Aorta (tissue), 5 donors: ENCODE results near the gene STAT4. TPM values are rescaled to one million over a fixed set of nuclear protein-coding genes. Genes with fewer than 3 reads are reported as not detected.

Source experiments
- ATAC-seq: fragments of 200-7000 bp; cut with Tn5 transposase; one replicate; pipeline ENCODE4 v1.9.1; 2022; ENCODE audit warnings: moderate library complexity; ENCODE audit not compliant: low FRiP score
- DNase-seq, 2 donors: peaks; one replicate each; pipeline ENCODE4 v3.0.0-alpha.2; 2020
- H3K27ac ChIP-seq, 2 donors: one replicate each; pipeline ENCODE4 v1.5.1; 2013; ENCODE audit warnings: low read length in 2 of 2, mild to moderate bottlenecking in 2 of 2, moderate library complexity in 2 of 2, control low read depth in 1 of 2, inconsistent platforms in 1 of 2, low read depth in 1 of 2
- H3K27me3 ChIP-seq, 2 donors: one replicate each; pipeline ENCODE4 v1.6.1; 2013; ENCODE audit warnings: control low read depth in 1 of 2, low read length in 1 of 2, mild to moderate bottlenecking in 1 of 2, moderate library complexity in 1 of 2; ENCODE audit not compliant: insufficient read depth in 2 of 2, control insufficient read depth in 1 of 2
- H3K36me3 ChIP-seq, 2 donors: one replicate each; pipeline ENCODE4 v1.6.1; 2013; ENCODE audit warnings: control low read depth in 1 of 2, low read length in 1 of 2, mild to moderate bottlenecking in 1 of 2; ENCODE audit not compliant: insufficient read depth in 2 of 2, control insufficient read depth in 1 of 2
- H3K4me1 ChIP-seq, 2 donors: one replicate each; pipeline ENCODE4 v1.6.1; 2013; ENCODE audit warnings: low read length in 2 of 2, control low read depth in 1 of 2, mild to moderate bottlenecking in 1 of 2, moderate library complexity in 1 of 2; ENCODE audit not compliant: insufficient read depth in 2 of 2, control insufficient read depth in 1 of 2
- H3K4me3 ChIP-seq, 2 donors: one replicate each; pipeline ENCODE4 v1.5.1; 2013; ENCODE audit warnings: low read length in 2 of 2, control low read depth in 1 of 2, mild to moderate bottlenecking in 1 of 2
- H3K9me3 ChIP-seq: one replicate; pipeline ENCODE4 v1.6.1; 2013; ENCODE audit warnings: mild to moderate bottlenecking, low read length; ENCODE audit not compliant: control insufficient read depth
- WGBS, 2 donors: extraction: QIAGEN DNeasy Blood & Tissue Kit; methylation state at CpG; one replicate each; pipeline ENCODE4 v1.1.7; 2013; 5-methylcytosine and 5-hydroxymethylcytosine counted together
- intact Hi-C, 2 donors: fragments of 100-400 bp; cut with DNase I; formaldehyde crosslinking; loops; one replicate each; pipeline versions ENCODE4 v1.14.2 to v1.15.0; 2022
- polyA plus RNA-seq, 2 donors: library from polyadenylated mRNA; stranded (reverse); fragments of 200-250 nt; gene quantifications; one replicate each; pipeline ENCODE4 v1.2.3, GENCODE V29; 2013
- total RNA-seq, 2 donors: library from RNA; stranded (reverse); fragmentation: NEBNext Ultra II Directional; extraction: Animal tissue kit (Norgen Biotek cat#: 25700); gene quantifications; one replicate each; pipeline ENCODE4 v1.2.1, GENCODE V29; 2021
- donor health status: healthy with polysubstance abuse.
- donor health status: Bipolar disorder and iron deficiency.
- donor health status: DM: no; HTN: no; CAD: no.
- donor health status: DM: no; HTN: no; CAD: no.
- donor health status: DM: yes; HTN: yes; CAD: no.

STAT4 gene
- total and polyA plus RNA-seq, 4 donors: 1.1 to 7.7 (median 3.0) TPM

- Histone ChIP-seq H3K9me3 (no peaks in the 10 kb centered on the region), H3K4me1 (no peaks in the 10 kb centered on the region), H3K4me3 (no peak overlapping the region), H3K27me3 (no peaks in the 10 kb centered on the region), H3K36me3 (no peaks in the 10 kb centered on the region), H3K27ac (no peak overlapping the region)
- WGBS, 2 donors: 85 to 88% methylated on average over 6 of the region's 6 CpGs
- intact Hi-C loops: loop anchor here (5.0 to 10.0 kb wide), 3 partner anchors 104 to 462 kb away; no protein-coding TSS in a partner anchor
- ATAC-seq (no peak), DNase-seq (no peak)
Measured at GRCh38 chr2:191053256-191053655, 97.5 kb downstream of the STAT4 start.

- H3K27me3 ChIP-seq: no peaks in the 10 kb centered on the region
- WGBS, 2 donors: 31 to 32% methylated on average over 10 of the region's 10 CpGs
Measured at GRCh38 chr2:191051825-191052778, 98.7 kb downstream of the STAT4 start.

GRCh38 chr2:191051177-191051576, 99.6 kb downstream of the STAT4 start:
- no peaks in the 10 kb centered on the region for H3K36me3 ChIP-seq
- H3K4me1 ChIP-seq: no peaks in the 10 kb centered on the region
- 87 to 96% methylated on average over 3 of the region's 3 CpGs for WGBS, 2 donors
- H3K9me3 ChIP-seq: no peaks in the 10 kb centered on the region
- no peak overlapping the region for H3K4me3 ChIP-seq
- no peak for DNase-seq
- no peak overlapping the region for H3K27ac ChIP-seq
- intact Hi-C loops: loop anchor here (5.0 to 10.0 kb wide), 3 partner anchors 106 to 464 kb away; no protein-coding TSS in a partner anchor
- no peak for ATAC-seq
- H3K27me3 ChIP-seq: no peaks in the 10 kb centered on the region

More at GRCh38 chr2:191051825-191052778, 98.7 kb downstream of the STAT4 start:
- H3K4me3 ChIP-seq: no peak overlapping the region
- no peaks in the 10 kb centered on the region for H3K4me1 ChIP-seq
- DNase-seq: no peak
- no peaks in the 10 kb centered on the region for H3K9me3 ChIP-seq
- H3K36me3 ChIP-seq: no peaks in the 10 kb centered on the region
- intact Hi-C loops: loop anchor here (5.0 to 10.0 kb wide), 3 partner anchors 105 to 463 kb away; no protein-coding TSS in a partner anchor
- ATAC-seq: no peak
- H3K27ac ChIP-seq: no peak overlapping the region

GRCh38 chr2:191050640-191050987, 100.2 kb downstream of the STAT4 start:
- H3K27ac ChIP-seq: no peak overlapping the region
- ATAC-seq: peak; percentile 22
- no peaks in the 10 kb centered on the region for H3K36me3 ChIP-seq
- DNase-seq: no peak
- no peaks in the 10 kb centered on the region for H3K27me3 ChIP-seq
- WGBS, 2 donors: 57 to 71% methylated on average over 1 of the region's 1 CpG
- H3K4me3 ChIP-seq: no peak overlapping the region
- no peaks in the 10 kb centered on the region for H3K4me1 ChIP-seq
- no peaks in the 10 kb centered on the region for H3K9me3 ChIP-seq
- intact Hi-C loops: loop anchor here (5.0 to 10.0 kb wide), 3 partner anchors 107 to 464 kb away; no protein-coding TSS in a partner anchor

- H3K9me3 ChIP-seq: no peaks in the 10 kb centered on the region
- peak; percentile 17 for ATAC-seq
- H3K4me1 ChIP-seq: no peaks in the 10 kb centered on the region
- no peaks in the 10 kb centered on the region for H3K36me3 ChIP-seq
- no peak overlapping the region for H3K27ac ChIP-seq
- 46 to 48% methylated on average over 4 of the region's 4 CpGs for WGBS, 2 donors
- H3K4me3 ChIP-seq: no peak overlapping the region
- DNase-seq: no peak
- intact Hi-C loops: loop anchor here (5.0 to 10.0 kb wide), 3 partner anchors 107 to 465 kb away; no protein-coding TSS in a partner anchor
- no peaks in the 10 kb centered on the region for H3K27me3 ChIP-seq
Measured at GRCh38 chr2:191049728-191050639, 100.8 kb downstream of the STAT4 start.

- DNase-seq (no peak), ATAC-seq (no peak)
- Histone ChIP-seq H3K27me3 (no peaks in the 10 kb centered on the region), H3K36me3 (no peaks in the 10 kb centered on the region), H3K9me3 (no peaks in the 10 kb centered on the region), H3K27ac (no peak overlapping the region), H3K4me1 (no peaks in the 10 kb centered on the region), H3K4me3 (no peak overlapping the region)
- intact Hi-C loops: no loop called here
- 89% methylated on average over 3 of the region's 3 CpGs for WGBS, 2 donors
Measured at GRCh38 chr2:191048073-191048472, 102.7 kb downstream of the STAT4 start.

- H3K4me1 ChIP-seq: no peaks in the 10 kb centered on the region
- no peak for ATAC-seq
- no peaks in the 10 kb centered on the region for H3K9me3 ChIP-seq
- intact Hi-C loops: no loop called here
- H3K27ac ChIP-seq: no peak overlapping the region
- H3K27me3 ChIP-seq: no peaks in the 10 kb centered on the region
- no peak for DNase-seq
- WGBS, 2 donors: 27 to 49% methylated on average over 1 of the region's 1 CpG
- no peaks in the 10 kb centered on the region for H3K36me3 ChIP-seq
- H3K4me3 ChIP-seq: no peak overlapping the region
Measured at GRCh38 chr2:191045141-191045540, 105.7 kb downstream of the STAT4 start.

GRCh38 chr2:191043438-191043837, 107.4 kb downstream of the STAT4 start:
- Histone ChIP-seq H3K27me3 (no peaks in the 10 kb centered on the region), H3K4me3 (no peak overlapping the region), H3K36me3 (no peaks in the 10 kb centered on the region), H3K4me1 (no peaks in the 10 kb centered on the region), H3K9me3 (no peaks in the 10 kb centered on the region), H3K27ac (no peak overlapping the region)
- ATAC-seq: no peak
- intact Hi-C loops: no loop called here
- DNase-seq: no peak
- WGBS, 2 donors: 90 to 92% methylated on average over 3 of the region's 3 CpGs
